HG02885 (cell line): ENCODE data around the gene GMPPA.

ENCODE experiments used
- ATAC-seq: cut with Tn5 transposase; IDR thresholded peaks from one replicate; pipeline ENCODE4 v1.9.1; 2021; ENCODE audit warnings: mild to moderate bottlenecking; ENCODE audit not compliant: unreplicated experiment, poor library complexity

Gene GMPPA

DNA sequence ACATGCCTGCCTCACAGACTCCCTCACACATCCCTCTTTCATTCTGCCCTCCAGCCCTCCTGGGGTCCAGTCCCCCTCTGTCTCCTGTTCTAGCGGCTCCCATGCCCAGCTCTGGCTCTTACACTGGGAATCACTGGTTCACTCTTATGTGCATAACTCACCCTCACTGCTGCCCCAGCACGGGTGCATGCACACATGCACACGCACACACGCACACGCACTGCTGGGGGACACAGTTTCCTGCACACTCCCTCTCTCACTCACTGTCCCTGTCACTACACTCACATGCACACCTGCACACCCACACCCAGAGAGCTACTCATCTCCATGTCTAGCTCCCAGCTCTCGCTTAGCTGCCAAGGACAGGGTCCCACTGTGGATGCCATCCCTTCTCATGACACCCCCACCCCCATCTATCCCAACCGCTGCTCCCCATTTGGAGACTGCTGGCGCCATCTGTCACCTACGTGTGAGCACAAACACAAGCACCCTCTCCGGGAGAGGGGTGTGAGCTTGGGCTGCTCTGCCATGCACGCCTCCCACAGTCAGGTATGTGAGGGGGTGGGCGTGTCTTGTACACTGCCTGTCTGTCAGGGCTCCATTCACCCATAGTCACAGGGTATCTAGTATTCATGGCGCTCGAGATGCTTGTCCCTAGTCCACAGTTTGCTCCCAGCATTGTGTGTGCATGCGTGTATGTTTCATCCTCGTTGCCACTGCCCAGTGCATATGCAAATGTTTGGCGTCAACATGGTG, 17.4 kb downstream of the GMPPA start:
- ATAC-seq, result no peak

DNA sequence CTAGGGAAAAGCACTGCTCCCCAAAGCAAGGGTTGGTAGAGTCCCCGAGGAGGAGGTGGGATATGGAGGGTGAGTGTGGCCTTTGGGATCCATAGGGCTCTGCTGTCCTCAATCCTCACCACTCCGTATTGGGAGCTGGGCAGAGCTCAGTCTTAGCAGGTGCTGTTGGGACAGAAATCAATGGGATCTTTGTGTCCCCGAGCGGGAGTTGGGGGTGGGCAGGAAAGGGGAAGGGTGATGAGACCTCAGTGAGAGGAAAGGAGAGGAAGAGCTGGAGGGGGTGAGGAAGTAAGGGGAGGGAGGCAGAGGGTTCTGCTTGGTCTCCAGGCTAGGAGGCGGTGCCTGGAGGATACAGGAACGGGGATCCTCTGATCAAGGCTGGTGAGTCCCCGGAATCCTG, 18.2 kb downstream of the GMPPA start:
- ATAC-seq, result no peak

DNA sequence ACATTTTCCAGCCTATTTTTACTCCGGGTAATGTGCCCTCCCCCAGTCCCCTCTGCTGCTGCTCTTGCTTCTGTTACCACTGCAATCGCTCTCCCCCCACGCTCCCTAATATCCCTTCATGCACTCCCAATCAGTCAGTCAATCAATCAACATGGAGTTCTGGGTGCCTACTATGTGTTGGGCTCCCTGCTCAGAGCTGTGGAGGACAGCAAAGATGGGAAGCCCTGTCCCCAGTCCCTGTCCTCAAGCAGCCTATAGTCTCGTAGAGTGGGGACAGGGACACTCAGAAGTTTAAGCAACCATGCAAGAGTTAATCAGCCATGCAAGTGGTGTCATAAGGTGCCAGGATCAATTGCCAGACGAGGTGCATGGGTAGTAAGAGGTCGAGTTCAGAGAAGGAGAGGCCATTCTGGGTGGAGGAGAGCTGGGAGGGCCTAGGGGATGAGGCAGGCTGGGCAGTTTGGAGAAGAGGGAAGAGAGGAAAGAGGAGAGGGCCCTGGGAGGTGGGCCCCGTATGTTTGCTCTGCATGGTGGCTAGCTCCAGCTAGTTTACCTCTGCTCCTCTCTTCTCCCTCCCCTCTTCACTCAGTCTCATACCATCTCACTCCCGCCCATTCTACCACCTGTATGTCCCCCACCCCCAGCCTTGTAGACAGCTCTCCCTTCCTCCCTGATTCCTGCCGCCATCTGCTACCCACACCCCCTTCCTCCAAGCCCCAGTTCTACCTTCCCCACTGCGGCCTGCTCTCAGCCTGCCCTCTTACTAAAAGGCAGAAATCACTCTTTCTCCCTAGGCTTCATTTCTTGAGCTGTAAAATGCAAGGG, 19.5 kb downstream of the GMPPA start:
- ATAC-seq, result no peak

DNA sequence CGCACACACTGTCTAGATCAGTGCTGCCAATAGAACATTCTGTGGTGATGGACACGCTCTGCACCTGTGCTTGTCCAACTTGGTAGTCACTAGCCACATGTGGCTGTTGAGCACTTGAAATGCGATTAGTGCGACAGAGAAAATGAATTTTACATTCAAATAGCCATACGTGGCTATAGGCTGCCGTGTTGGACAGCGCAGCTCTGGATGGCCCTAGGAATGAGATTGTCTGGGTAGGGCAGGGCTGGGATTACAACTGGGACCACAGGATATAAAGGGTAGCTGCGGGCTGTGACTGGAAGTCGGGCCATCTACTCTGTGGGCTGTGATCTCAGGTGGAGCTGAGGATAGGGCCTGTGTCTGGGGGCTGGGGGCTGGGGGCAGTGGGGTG, 20.8 kb downstream of the GMPPA start:
- no peak for ATAC-seq

DNA sequence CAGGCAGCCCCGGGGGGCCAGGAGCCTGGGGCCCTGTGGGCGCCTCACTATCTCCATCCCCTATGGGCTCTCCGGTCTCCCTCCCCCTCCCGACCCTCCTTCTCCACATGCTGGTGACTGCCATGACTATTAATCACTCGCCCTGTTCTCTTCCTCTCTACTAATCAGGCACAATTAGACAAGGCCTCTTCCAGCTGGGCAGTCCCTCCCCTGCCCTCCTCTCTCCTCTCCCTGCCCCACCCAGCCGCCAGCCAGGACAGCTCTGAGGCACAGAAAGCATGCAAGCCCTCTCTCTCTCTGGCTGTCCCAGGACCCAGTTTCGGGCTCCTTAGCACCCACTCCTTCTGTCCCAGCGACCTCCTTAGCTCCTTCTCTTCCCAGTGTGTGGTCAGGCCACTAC, 21.4 kb downstream of the GMPPA start:
- ATAC-seq, result no peak

DNA sequence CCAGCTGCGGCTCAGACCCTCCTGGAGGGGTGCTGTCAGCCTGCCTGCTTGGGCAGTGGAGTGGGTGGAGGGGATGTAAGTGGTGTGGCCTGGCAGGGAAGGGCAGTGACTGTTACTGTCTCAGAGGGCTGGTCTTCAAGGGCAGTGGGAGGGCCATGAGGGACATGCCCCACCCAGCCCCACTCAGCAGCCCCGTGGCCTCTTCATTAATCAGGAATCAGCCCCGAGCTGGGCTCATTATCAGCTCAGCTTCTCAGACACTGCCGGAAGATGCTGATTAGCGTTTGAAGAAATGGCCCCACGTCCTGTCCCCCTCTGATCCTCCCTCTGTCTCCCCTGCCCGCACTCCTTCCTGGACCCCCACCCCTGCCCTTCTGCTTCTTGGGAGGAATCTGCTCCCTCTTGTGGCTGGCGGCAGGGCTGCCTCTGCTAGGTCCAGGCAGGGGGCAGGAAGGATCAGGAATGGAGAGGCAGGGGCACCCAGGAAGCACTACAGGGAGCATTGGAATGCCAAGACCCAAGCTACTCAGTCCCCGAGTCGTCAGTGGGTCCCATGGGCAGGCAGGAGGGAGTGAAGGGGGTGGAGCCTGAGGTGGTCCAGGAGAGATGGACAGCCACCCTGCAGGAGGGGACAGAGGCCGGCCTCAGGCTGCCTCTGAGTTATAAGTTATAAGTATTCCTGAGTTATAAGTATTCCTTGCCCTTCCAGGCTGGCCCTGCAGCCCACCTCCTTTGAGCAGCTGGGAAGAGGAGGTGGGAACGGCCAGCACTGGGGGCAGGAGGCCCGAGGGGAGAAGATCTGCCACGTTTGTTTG, 22.6 kb downstream of the GMPPA start:
- no peak for ATAC-seq

- ATAC-seq, result no peak
Measured at GRCh38 chr2:219522111-219523030, 23.7 kb downstream of the GMPPA start.

- no peak for ATAC-seq
Measured at GRCh38 chr2:219523031-219523671, 24.5 kb downstream of the GMPPA start.

DNA sequence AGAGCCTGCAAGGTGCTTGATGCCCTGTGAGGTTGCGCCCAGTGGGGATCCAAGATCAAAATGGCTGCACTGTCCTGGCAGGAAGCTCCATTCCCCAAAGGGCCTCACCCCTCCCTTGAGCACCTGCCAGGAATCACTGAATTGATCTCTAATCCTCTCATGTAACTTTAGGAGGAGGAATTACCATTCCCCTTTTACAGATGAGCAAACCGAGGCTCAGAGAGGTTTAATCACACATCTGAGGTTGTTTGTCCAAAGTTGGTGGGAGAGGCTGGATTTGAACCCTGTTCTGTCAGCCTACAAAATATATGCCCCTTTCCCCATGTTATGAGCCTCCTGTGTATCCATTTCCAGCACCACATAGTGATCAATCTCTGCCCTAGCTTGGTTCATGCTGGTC, 26.1 kb downstream of the GMPPA start:
- no peak for ATAC-seq

- ATAC-seq, result no peak
Measured at GRCh38 chr2:219525533-219526232, 27.0 kb downstream of the GMPPA start.

DNA sequence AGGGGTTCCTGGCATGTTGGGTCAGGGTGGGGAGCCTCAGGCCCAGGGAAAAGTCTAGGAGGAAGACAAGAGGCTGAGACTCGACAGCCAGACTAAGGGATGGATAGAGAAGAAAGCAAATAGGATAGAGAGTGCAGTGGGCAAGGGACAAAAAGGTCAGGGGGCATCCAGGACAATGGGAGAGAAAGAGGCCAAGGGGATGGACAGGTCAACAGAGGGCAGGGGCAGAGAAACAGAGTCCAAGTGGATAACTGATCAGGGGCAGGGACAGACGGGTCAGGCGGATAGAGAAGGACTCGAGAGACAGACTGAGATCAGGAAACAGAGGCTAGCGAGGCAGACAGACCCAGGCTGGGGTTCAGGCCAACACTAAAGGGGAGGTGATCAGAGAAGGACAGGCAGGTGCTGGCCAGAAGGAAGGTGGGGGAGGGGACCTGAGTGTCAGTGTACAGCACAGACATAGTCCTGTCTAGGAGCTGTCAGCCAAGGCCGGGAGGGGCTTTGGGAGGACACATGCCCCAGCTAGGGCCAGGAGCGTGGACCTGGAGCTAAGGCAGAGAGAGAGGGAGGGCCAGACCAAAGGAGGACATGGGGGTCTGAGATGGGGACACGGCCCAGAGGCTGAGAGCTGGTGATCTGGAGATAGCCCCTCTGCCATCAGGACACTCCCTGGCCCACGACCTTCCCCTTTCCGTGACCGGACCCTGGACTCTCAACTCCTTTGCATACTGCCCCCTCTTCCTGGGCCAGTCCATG, 27.8 kb downstream of the GMPPA start:
- ATAC-seq, result no peak

DNA sequence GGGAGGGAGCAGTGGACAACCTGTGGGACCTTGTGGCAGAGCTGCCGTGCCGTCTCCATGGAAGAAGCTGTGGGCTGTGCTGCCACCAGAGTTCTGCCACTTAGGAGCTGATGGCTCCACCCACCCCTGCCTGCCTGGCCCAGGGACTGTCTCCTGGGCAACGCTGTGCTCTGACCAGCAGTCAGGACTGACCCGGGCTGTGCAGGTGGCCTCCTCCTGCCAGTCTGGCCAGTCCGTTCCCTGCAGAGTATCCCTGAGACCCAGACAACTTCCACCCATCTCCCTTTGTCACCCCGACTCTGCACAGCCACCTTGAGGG, 28.3 kb downstream of the GMPPA start:
- ATAC-seq, result no peak

DNA sequence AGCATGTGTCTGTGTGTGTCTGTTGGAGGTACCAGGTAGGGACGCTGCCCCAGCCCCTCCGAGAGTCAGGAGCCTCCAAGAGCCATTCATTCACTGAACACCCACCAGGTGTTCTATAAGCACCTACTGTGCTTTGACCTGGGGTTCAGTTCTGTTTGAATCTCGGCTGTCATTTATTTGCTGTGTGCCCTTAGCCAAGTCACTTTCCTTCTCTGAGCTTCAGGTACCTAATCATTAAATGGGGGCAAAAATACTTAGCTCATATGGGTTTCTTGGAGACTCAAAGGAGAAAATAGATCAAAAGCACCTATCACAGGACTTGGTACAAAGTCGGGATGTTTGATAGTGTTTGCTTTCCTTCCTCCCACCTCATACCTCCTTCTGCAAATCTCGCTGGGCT, 28.8 kb downstream of the GMPPA start:
- ATAC-seq, result no peak

GRCh38 chr2:219530048-219530963, 31.6 kb downstream of the GMPPA start:
- ATAC-seq, result peak; percentile 89

DNA sequence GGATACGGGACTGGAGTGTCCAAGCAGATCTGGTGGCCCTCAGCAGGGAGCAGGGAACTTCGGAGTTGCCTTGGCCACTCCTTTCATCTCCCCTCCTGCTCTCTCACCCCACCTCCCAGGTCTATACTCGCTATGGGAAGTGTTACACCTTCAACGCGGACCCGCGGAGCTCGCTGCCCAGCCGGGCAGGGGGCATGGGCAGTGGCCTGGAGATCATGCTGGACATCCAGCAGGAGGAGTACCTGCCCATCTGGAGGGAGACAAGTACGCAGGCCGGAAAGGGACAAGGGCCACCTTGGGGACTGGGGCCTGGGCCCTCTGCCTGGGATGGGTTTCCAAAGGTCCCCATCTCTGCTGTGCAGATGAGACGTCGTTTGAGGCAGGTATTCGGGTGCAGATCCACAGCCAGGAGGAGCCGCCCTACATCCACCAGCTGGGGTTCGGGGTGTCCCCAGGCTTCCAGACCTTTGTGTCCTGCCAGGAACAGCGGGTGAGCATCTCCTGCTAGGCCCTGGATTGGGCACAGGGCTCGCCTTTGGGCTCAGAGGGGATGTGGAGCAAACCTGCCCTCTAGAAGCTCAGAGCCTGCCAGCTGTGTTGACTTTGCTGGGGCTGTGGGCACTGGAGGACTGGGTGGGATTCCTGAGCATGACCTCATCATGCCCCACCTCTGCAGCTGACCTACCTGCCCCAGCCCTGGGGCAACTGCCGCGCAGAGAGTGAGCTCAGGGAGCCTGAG, 33.1 kb downstream of the GMPPA start:
- no peak for ATAC-seq

DNA sequence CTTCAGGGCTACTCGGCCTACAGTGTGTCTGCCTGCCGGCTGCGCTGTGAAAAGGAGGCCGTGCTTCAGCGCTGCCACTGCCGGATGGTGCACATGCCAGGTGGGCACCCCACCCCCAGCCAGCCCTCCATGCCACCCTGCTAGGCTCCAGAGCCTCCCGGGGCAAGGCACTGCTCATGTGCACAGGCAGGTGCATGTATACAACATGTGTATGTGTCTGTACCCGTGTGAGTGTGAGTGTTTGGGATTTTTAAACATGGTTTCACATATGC, 33.6 kb downstream of the GMPPA start:
- no peak for ATAC-seq
